DOHH2 (cell line): ENCODE results near the gene CNNM3.

Source experiments
- H3F3A ChIP-seq: fragments of 200-600 bp; sonication (generic), shearing (Covaris generic); 2 replicates; pipeline ENCODE4 v1.6.0; 2016; ENCODE audit warnings: antibody characterized with exemption, mild to moderate bottlenecking; ENCODE audit not compliant: control insufficient read depth, insufficient read depth
- H3K27ac ChIP-seq: fragments of 200-600 bp; sonication (generic); 2 replicates; pipeline ENCODE4 v1.5.1; 2014; ENCODE audit warnings: low read depth, mild to moderate bottlenecking, low read length, moderate library complexity
- H3K27me3 ChIP-seq: fragments of 200-600 bp; sonication (generic); 2 replicates; pipeline ENCODE4 v1.6.1; 2014; ENCODE audit warnings: mild to moderate bottlenecking, low read length, mixed read lengths; ENCODE audit not compliant: control insufficient read depth
- H3K36me3 ChIP-seq: fragments of 200-600 bp; sonication (generic); 2 replicates; pipeline ENCODE4 v1.6.1; 2014; ENCODE audit warnings: mild to moderate bottlenecking, low read length, moderate library complexity, mixed read lengths; ENCODE audit not compliant: control insufficient read depth
- H3K4me1 ChIP-seq: fragments of 200-600 bp; sonication (generic); 2 replicates; pipeline ENCODE4 v1.6.1; 2014; ENCODE audit warnings: mild to moderate bottlenecking, low read length, mixed read lengths; ENCODE audit not compliant: control insufficient read depth
- H3K4me2 ChIP-seq: fragments of 200-600 bp; sonication (generic); 2 replicates; pipeline ENCODE4 v1.6.0; 2014; ENCODE audit warnings: mild to moderate bottlenecking, low read length, moderate library complexity
- H3K4me3 ChIP-seq: fragments of 200-600 bp; sonication (generic); 2 replicates; pipeline ENCODE4 v1.5.1; 2014; ENCODE audit warnings: mild to moderate bottlenecking, low read length, mixed read lengths
- H3K79me2 ChIP-seq: fragments of 200-600 bp; sonication (generic); 2 replicates; pipeline ENCODE4 v1.6.1; 2014; ENCODE audit warnings: mild to moderate bottlenecking, low read length, mixed read lengths; ENCODE audit not compliant: control insufficient read depth
- H3K9me2 ChIP-seq: fragments of 200-600 bp; sonication (generic); replicated peaks from 2 replicates; pipeline ENCODE4 v1.6.1; 2014; ENCODE audit warnings: mild to moderate bottlenecking, low read length, mixed read lengths; ENCODE audit not compliant: control insufficient read depth
- H3K9me3 ChIP-seq: fragments of 200-600 bp; sonication (generic); 2 replicates; pipeline ENCODE4 v1.6.1; 2014; ENCODE audit warnings: antibody characterized with exemption, low read length, mixed read lengths; ENCODE audit not compliant: control insufficient read depth, insufficient read depth
- H4K20me1 ChIP-seq: fragments of 200-600 bp; sonication (generic); 2 replicates; pipeline ENCODE4 v1.6.0; 2014; ENCODE audit warnings: low read depth, mild to moderate bottlenecking, antibody characterized with exemption, low read length, moderate library complexity; ENCODE audit not compliant: control insufficient read depth, insufficient read depth
- EZH2phosphoT487 ChIP-seq: fragments of 200-600 bp; sonication (generic); IDR thresholded peaks from 2 replicates; pipeline ENCODE4 v1.6.1; 2017; ENCODE audit warnings: borderline replicate concordance, mild to moderate bottlenecking, antibody characterized with exemption, low read length, moderate library complexity, mixed read lengths
- TF ChIP-seq, protein P1 (sequence below): fragments of 200-600 bp; sonication (generic); IDR thresholded peaks from one replicate; pipeline ENCODE4 v1.5.1; 2014; ENCODE audit warnings: antibody characterized with exemption, mild to moderate bottlenecking, low read depth, low read length; ENCODE audit not compliant: poor library complexity, severe bottlenecking

The CNNM3 gene

DNA sequence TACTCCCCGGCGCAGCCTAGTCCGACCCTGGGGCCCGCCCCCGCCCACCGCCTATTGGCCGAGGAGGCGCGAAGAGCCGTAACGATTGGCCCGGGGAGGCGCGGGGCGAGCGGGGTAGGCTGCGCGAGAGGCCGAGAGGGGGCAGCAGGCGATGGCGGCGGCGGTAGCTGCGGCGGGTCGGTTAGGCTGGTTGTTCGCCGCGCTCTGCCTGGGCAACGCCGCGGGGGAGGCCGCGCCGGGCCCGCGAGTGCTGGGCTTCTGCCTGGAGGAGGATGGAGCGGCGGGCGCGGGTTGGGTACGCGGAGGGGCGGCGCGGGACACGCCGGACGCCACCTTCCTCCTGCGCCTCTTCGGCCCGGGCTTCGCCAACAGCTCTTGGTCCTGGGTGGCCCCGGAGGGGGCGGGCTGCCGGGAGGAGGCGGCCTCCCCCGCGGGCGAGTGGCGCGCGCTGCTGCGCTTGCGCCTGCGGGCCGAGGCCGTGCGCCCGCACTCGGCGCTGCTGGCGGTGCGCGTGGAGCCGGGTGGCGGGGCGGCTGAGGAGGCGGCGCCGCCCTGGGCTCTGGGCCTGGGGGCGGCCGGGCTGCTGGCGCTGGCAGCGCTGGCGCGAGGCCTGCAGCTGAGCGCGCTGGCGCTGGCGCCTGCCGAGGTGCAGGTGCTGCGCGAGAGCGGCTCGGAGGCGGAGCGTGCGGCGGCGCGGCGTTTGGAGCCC, at the start of gene CNNM3:
Gene CNNM3, plus strand, starts transcription at position 142 of the 709 bp plus-strand sequence. Its CDS starts 10 bp downstream, at position 152.
- Histone ChIP-seq H3K27ac (peak within 1 kb of the TSS; percentile 60), H3K4me1 (peaks cover 63% of the 10 kb centered on the region)

DNA sequence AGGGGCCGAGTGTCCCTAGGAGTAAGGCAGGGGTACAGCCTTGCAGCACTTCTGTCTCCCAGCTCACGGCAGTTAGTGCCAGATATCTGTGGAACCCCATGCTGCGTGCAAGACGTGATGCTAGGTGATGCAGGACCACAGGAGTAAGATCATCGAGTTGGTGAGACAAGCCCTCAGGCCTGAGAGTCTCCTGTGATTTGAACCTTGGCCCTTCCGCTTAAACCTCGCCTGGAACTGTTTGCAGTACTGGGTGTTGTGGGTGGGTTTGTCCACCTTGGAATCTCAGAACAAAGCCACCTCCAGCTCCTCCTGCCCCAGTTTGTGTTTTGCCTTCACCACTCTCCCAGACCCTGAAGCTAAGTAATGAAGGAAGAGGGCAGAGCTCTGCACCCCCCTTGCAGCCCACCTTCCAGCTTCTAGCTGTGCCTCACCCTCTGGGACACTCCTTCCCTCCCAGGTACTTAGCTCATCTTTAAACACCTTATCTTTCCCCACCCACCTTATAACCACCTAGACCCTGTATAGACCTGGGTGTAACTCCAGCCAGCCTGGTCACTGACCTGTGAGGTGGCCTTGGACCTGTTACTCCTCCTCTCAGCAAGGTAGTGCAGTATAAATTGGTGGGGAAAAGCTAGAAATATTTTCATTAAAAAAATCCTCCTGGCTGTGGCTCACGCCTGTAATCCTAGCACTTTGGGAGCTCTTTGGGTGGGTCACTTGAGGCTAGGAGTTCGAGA, 48.8 kb upstream of the CNNM3 start:
- Histone ChIP-seq H3K36me3 (no peaks in the 10 kb centered on the region), H3K9me3 (no peaks in the 10 kb centered on the region), H3F3A (peaks cover 2% of the 10 kb centered on the region; the same call in 1 of the 2 replicates), H3K27me3 (no peaks in the 10 kb centered on the region), H3K4me1 (peaks cover 54% of the 10 kb centered on the region), H3K27ac (peak overlapping the region; percentile 62), H4K20me1 (no peaks in the 10 kb centered on the region), H3K9me2 (no peaks in the 10 kb centered on the region), H3K4me2 (peak overlapping the region; percentile 89), H3K4me3 (peak overlapping the region; percentile 59), H3K79me2 (peaks cover 46% of the 10 kb centered on the region)
- TF ChIP-seq, protein P1, sequence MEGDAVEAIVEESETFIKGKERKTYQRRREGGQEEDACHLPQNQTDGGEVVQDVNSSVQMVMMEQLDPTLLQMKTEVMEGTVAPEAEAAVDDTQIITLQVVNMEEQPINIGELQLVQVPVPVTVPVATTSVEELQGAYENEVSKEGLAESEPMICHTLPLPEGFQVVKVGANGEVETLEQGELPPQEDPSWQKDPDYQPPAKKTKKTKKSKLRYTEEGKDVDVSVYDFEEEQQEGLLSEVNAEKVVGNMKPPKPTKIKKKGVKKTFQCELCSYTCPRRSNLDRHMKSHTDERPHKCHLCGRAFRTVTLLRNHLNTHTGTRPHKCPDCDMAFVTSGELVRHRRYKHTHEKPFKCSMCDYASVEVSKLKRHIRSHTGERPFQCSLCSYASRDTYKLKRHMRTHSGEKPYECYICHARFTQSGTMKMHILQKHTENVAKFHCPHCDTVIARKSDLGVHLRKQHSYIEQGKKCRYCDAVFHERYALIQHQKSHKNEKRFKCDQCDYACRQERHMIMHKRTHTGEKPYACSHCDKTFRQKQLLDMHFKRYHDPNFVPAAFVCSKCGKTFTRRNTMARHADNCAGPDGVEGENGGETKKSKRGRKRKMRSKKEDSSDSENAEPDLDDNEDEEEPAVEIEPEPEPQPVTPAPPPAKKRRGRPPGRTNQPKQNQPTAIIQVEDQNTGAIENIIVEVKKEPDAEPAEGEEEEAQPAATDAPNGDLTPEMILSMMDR: no peak
- TF ChIP-seq EZH2phosphoT487: no peak

More for the DNA sequence above, at the start of gene CNNM3:
- peak within 1 kb of the TSS; percentile 93 for H3K4me3 ChIP-seq
- H3K79me2 ChIP-seq: peaks cover 50% of the 10 kb centered on the region
- peaks cover 26% of the 10 kb centered on the region for H4K20me1 ChIP-seq
- H3K36me3 ChIP-seq: peaks cover 40% of the 10 kb centered on the region
- no peaks in the 10 kb centered on the region for H3F3A ChIP-seq
- no peaks in the 10 kb centered on the region for H3K27me3 ChIP-seq
- H3K9me2 ChIP-seq: no peaks in the 10 kb centered on the region
- TF ChIP-seq EZH2phosphoT487: no peak
- TF ChIP-seq, protein P1: peak; percentile 40
- no peaks in the 10 kb centered on the region for H3K9me3 ChIP-seq
- peak within 1 kb of the TSS; percentile 93 for H3K4me2 ChIP-seq

DNA sequence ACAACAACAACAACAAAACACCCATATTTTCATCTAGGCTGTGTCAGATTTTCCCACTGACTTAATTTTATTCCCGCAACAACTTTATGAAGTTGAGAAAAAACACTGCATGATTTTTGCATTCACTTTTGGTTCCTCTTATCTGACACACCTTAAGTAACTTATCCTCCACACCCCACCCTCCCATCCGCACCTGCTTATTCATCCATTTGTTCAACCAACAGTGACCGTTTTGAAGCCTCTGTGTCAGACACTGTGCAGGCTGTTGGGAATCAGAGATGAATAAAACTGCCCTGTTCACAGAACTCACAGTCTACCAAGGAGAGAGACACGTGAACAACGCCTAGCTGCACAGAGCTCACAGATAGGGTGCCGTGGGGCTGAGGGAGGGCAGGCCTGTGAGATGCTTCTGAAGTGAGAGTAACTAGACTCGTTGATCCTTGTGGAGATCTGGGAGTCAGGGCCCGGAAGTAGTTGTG, 47.9 kb upstream of the CNNM3 start:
- H3K9me3 ChIP-seq: no peaks in the 10 kb centered on the region
- peak overlapping the region; percentile 89 for H3K4me2 ChIP-seq
- TF ChIP-seq, protein P1: no peak
- TF ChIP-seq EZH2phosphoT487: no peak
- H3K4me3 ChIP-seq: peak overlapping the region; percentile 59
- no peaks in the 10 kb centered on the region for H3K36me3 ChIP-seq
- H3K4me1 ChIP-seq: peaks cover 53% of the 10 kb centered on the region
- H3K27me3 ChIP-seq: no peaks in the 10 kb centered on the region
- peaks cover 38% of the 10 kb centered on the region for H3K79me2 ChIP-seq
- H3F3A ChIP-seq: peaks cover 5% of the 10 kb centered on the region; the same call in 1 of the 2 replicates
- H4K20me1 ChIP-seq: no peaks in the 10 kb centered on the region
- no peaks in the 10 kb centered on the region for H3K9me2 ChIP-seq
- H3K27ac ChIP-seq: peak overlapping the region; percentile 62
